Parathyroid adenoma (tissue), 2 donors: ENCODE results near the gene C9orf78.

Experiments
- H2AFZ ChIP-seq: fragments of 300-600 bp; sonication (generic); one replicate; pipeline ENCODE4 v1.7.0; 2017; ENCODE audit warnings: antibody characterized with exemption, mild to moderate bottlenecking
- H3K27ac ChIP-seq: fragments of 300-600 bp; sonication (generic); one replicate; pipeline ENCODE4 v1.7.0; 2017
- H3K27me3 ChIP-seq: fragments of 300-600 bp; sonication (generic); one replicate; pipeline ENCODE4 v1.7.0; 2017; ENCODE audit warnings: low read length; ENCODE audit not compliant: control insufficient read depth, insufficient read depth
- H3K36me3 ChIP-seq: fragments of 300-600 bp; sonication (generic); one replicate; pipeline ENCODE4 v1.7.0; 2017; ENCODE audit warnings: low read length; ENCODE audit not compliant: control insufficient read depth, insufficient read depth
- H3K4me1 ChIP-seq: fragments of 300-600 bp; sonication (generic); one replicate; pipeline ENCODE4 v1.7.0; 2017; ENCODE audit warnings: control low read depth
- H3K4me2 ChIP-seq: fragments of 300-600 bp; sonication (generic); one replicate; pipeline ENCODE4 v1.7.0; 2017; ENCODE audit warnings: low read length
- H3K4me3 ChIP-seq: fragments of 300-600 bp; sonication (generic); one replicate; pipeline ENCODE4 v1.7.0; 2017; ENCODE audit warnings: low read depth, low read length
- H3K79me2 ChIP-seq: fragments of 300-600 bp; sonication (generic); one replicate; pipeline ENCODE4 v1.7.0; 2017; ENCODE audit warnings: control low read depth
- H3K9ac ChIP-seq: fragments of 300-600 bp; sonication (generic); one replicate; pipeline ENCODE4 v1.7.0; 2017; ENCODE audit warnings: mild to moderate bottlenecking
- H3K9me3 ChIP-seq: fragments of 300-600 bp; sonication (generic); one replicate; pipeline ENCODE4 v1.7.0; 2017; ENCODE audit warnings: low read length; ENCODE audit not compliant: control insufficient read depth
- TF ChIP-seq, protein P1 (sequence below): fragments of 300-600 bp; sonication (generic); IDR thresholded peaks from one replicate; pipeline ENCODE4 v1.7.0; 2017; ENCODE audit warnings: antibody characterized with exemption, mild to moderate bottlenecking
- donor health status: primary hyperparathyroidism.

Gene C9orf78, protein sequence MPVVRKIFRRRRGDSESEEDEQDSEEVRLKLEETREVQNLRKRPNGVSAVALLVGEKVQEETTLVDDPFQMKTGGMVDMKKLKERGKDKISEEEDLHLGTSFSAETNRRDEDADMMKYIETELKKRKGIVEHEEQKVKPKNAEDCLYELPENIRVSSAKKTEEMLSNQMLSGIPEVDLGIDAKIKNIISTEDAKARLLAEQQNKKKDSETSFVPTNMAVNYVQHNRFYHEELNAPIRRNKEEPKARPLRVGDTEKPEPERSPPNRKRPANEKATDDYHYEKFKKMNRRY

DNA sequence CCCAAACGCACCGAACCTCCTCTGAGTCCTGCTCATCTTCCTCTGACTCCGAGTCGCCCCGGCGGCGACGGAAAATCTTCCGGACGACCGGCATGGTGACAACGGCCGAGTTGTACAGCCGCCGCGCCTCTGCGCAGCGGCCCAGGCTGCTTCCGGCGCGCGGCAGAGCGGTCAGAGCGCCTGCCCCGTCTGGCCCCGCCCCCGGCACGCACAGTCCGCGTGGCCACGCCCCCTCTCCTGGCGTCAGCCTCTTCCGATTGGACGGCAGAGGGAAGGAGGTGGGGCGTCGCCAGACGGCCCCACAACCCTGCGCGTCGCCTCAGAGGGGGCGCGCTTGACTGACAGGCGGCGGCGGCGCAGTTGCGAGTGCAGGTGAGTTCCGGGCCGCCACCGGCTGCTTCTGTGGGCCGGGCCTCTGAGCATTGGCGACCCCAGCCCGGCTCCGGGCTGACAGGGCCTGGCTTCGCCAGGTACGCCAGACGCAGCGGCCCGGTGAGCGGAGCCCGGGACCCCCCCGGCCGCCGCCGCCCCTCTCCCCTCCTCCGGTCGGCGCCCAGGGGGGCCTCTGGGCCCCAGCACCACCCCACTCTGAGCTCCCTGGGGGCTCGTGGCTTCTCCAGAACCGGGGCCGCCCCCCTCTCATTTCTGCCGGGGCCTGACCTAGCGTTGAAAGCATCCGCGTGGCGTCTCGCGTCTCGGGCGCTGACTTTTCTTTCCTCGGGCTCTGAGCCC, at the start of gene C9orf78, which contains the start of gene USP20:
Gene C9orf78, minus strand, starts transcription at position 148 of the 732 bp plus-strand sequence. Its CDS starts 54 bp downstream, at position 94.
Gene USP20, plus strand, starts transcription at position 331 of the 732 bp plus-strand sequence. CDS start 17,098 bp downstream, outside the sequence.
- no peaks in the 10 kb centered on the region for H3K4me1 ChIP-seq
- H2AFZ ChIP-seq: peak within 1 kb of the TSS; percentile 96
- H3K36me3 ChIP-seq: no peaks in the 10 kb centered on the region
- TF ChIP-seq, protein P1, sequence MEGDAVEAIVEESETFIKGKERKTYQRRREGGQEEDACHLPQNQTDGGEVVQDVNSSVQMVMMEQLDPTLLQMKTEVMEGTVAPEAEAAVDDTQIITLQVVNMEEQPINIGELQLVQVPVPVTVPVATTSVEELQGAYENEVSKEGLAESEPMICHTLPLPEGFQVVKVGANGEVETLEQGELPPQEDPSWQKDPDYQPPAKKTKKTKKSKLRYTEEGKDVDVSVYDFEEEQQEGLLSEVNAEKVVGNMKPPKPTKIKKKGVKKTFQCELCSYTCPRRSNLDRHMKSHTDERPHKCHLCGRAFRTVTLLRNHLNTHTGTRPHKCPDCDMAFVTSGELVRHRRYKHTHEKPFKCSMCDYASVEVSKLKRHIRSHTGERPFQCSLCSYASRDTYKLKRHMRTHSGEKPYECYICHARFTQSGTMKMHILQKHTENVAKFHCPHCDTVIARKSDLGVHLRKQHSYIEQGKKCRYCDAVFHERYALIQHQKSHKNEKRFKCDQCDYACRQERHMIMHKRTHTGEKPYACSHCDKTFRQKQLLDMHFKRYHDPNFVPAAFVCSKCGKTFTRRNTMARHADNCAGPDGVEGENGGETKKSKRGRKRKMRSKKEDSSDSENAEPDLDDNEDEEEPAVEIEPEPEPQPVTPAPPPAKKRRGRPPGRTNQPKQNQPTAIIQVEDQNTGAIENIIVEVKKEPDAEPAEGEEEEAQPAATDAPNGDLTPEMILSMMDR: peak; percentile 7
- H3K9ac ChIP-seq: peak within 1 kb of the TSS; percentile 67
- H3K79me2 ChIP-seq: peaks cover 16% of the 10 kb centered on the region
- H3K4me3 ChIP-seq: peak within 1 kb of the TSS; percentile 73
- no peaks in the 10 kb centered on the region for H3K9me3 ChIP-seq
- peak within 1 kb of the TSS; percentile 96 for H3K4me2 ChIP-seq
- H3K27me3 ChIP-seq: no peaks in the 10 kb centered on the region
- peak within 1 kb of the TSS; percentile 57 for H3K27ac ChIP-seq

DNA sequence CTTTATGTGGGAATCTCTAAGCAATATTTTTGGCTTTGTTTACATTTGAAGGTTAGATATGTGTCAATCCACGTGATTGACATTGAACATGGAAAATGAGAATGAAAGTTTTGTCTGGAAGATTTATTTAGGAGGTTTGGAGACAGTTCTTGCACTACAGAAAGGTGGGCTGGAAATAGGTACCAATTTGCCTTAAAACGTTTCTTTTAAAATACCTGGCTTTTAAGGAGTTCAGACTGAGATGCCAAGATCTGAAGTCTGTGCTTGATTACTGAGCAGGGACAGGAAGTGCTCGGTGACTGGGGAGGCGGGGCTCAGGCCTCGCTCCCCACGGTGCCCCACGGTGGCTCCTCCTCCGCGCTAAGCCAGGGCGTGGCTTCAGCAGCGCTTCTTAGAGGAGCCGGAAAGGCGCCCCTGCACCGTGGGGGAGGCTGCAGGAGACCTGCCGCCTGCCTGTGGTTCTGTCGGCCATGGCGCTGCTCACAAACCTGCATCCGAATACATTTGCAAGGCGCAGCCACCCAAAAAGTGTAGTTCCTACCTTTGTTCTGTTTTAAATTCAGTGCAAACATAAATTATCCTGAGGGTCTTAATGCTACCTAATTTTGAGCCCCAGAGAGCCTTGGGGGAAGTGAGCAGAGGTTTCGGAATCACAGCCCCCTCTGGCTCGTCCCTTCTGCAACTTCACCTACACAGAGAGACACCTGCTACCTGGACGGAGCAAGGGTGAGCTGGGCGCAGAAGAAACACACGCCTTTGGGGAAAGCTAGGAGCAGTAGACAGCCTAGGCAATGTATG, 49.3 kb upstream of the C9orf78 start:
- Histone ChIP-seq H3K36me3 (no peaks in the 10 kb centered on the region), H3K4me2 (peak overlapping the region; percentile 52), H2AFZ (peak overlapping the region; percentile 53), H3K4me1 (no peaks in the 10 kb centered on the region), H3K27me3 (no peaks in the 10 kb centered on the region), H3K27ac (peak overlapping the region; percentile 32), H3K9me3 (no peaks in the 10 kb centered on the region), H3K4me3 (no peak overlapping the region), H3K9ac (no peak overlapping the region), H3K79me2 (no peaks in the 10 kb centered on the region)
- TF ChIP-seq, protein P1: no peak

DNA sequence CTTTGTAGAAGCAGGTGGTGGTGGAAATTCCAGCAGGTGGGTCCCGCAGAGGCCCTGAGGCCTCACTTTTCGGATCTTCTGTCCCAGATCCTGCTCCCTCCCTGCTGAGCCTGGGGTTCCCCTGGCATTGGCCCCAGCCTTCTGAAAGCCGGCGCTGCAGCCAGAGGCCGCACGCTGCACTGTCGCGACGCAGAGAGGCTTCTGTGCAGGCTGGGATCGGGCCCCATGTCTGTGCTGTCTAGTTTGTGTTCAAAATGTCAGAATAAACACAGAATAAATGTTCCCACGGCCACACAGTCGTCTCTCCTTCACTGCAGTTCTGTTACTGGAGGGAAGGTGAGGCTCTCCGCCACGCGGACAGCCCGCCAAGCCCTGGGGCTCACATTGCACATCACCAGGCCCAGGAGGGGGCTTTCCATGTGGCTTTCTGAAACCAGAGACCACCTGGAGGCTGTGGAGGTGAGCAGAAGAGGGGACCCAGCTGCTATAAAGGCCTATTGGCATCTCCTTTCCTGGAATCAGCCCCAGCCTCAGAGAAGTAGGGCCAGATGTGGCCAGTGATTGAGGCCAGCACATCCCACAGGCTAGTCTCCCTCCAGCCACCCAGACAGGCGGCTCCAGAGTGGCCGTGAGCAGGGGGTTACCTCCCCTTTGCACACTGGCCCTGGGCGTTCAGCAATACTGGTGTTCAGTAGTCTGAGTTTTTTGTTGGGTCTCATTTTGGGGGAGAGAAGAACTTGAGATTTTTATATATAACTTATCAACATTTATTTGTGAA, 46.7 kb upstream of the C9orf78 start:
- Histone ChIP-seq H3K27me3 (no peaks in the 10 kb centered on the region), H3K4me1 (no peaks in the 10 kb centered on the region)
- TF ChIP-seq, protein P1: no peak

DNA sequence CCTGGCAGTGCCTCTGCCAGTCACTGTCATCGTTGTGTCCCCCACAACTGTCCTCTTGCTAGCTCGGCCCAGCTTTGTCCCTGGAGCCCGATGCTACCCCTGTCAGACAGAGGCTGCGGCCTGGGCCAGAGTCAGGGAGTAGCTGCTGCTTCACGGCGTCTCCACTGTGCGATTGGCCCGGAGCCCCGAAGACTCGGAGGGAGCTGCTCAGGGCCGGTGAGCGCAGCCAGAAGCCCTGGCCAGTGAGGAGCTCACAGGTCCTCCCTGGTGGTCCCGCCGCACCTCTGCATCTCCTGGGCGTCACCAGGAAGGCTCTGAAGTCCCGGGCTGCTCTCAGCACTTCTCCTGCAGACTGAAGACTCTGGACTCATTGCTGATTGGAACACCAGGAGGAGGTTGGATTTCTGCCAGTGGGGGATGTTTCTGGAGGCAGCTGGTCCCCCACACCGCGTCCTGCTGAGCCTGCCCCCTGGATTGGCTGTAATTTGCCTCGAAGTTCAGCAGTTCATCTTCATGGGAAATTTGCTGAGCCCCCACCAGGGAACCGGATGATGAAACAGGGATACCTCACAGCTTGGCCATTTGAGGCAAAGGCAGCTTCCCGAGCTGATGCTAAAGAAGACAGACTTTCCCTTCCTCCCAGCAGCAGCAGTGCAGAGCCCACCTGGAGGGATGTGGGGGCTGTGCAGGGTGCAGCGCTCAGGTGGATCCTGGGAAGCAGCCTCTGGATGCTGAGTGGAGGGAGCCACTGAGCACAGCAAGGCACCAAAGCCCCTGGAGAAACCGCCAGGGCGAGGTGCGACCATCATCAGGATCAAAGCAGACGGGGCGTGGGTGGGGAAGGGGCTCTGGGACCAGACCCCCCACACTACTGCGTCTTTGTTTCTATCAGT, 45.8 kb upstream of the C9orf78 start:
- Histone ChIP-seq H3K4me2 (no peak overlapping the region), H3K9ac (no peak overlapping the region), H3K9me3 (no peaks in the 10 kb centered on the region), H3K4me3 (no peak overlapping the region), H3K27ac (no peak overlapping the region), H3K79me2 (no peaks in the 10 kb centered on the region), H3K4me1 (no peaks in the 10 kb centered on the region), H3K36me3 (no peaks in the 10 kb centered on the region), H2AFZ (no peak overlapping the region), H3K27me3 (no peaks in the 10 kb centered on the region)
- TF ChIP-seq, protein P1: no peak

More for the DNA sequence above, 46.7 kb upstream of the C9orf78 start:
- Histone ChIP-seq H2AFZ (no peak overlapping the region), H3K9me3 (no peaks in the 10 kb centered on the region), H3K4me2 (no peak overlapping the region), H3K27ac (no peak overlapping the region), H3K9ac (no peak overlapping the region), H3K79me2 (no peaks in the 10 kb centered on the region), H3K4me3 (no peak overlapping the region), H3K36me3 (no peaks in the 10 kb centered on the region)
